Left lung (tissue), 10 donors: ENCODE results near the gene DTYMK. TPM values are rescaled to one million over a fixed set of nuclear protein-coding genes. Genes with fewer than 3 reads are reported as not detected.

ENCODE experiments used
- ATAC-seq: fragments of 200-7000 bp; cut with Tn5 transposase; one replicate; pipeline ENCODE4 v1.9.1; 2020; ENCODE audit warnings: moderate library complexity
- DNase-seq, 4 donors: peaks; one replicate each; pipeline ENCODE4 v3.0.0-alpha.2; 2013 to 2020
- H3K27ac ChIP-seq, 2 donors: fragments of 200-600 bp; sonication (generic) in 1 of 2; one replicate each; pipeline versions ENCODE4 v1.5.0 to v1.8.0; 2020 to 2021
- H3K27me3 ChIP-seq, 2 donors: fragments of 200-600 bp; sonication (generic) in 1 of 2; one replicate each; pipeline versions ENCODE4 v1.5.0 to v1.8.0; 2020 to 2021
- H3K36me3 ChIP-seq, 2 donors: fragments of 200-600 bp; sonication (generic) in 1 of 2; one replicate each; pipeline versions ENCODE4 v1.5.0 to v1.8.0; 2020 to 2021
- H3K4me1 ChIP-seq, 2 donors: fragments of 200-600 bp; one replicate each; pipeline ENCODE4 v1.8.0; 2021
- H3K4me3 ChIP-seq, 2 donors: fragments of 200-600 bp; sonication (generic) in 1 of 2; one replicate each; pipeline versions ENCODE4 v1.5.0 to v1.8.0; 2020 to 2021; ENCODE audit warnings: mild to moderate bottlenecking in 1 of 2
- H3K9me3 ChIP-seq, 2 donors: fragments of 200-600 bp; sonication (generic) in 1 of 2; one replicate each; pipeline versions ENCODE4 v1.5.0 to v1.8.0; 2020 to 2021
- intact Hi-C, 2 donors: fragments of 100-400 bp; cut with DNase I; formaldehyde crosslinking; loops; one replicate each; pipeline versions ENCODE4 v1.11.2 to v1.14.2; 2022
- polyA plus RNA-seq, 6 donors: library from polyadenylated mRNA; unstranded; fragments of 120-200 nt; gene quantifications; one replicate each; pipeline ENCODE4 v1.2.1, GENCODE V29; 2013; ENCODE audit not compliant: insufficient read length in 6 of 6
- total RNA-seq, 2 donors: library from RNA; stranded (reverse); fragmentation: NEBNext Ultra II Directional; extraction: Animal tissue kit (Norgen Biotek cat#: 25700); gene quantifications; one replicate each; pipeline ENCODE4 v1.2.1, GENCODE V29; 2021
- TF ChIP-seq, protein P1 (sequence below), 2 donors: fragments of 200-600 bp; sonication (generic) in 1 of 2; IDR thresholded peaks; one replicate each; pipeline versions ENCODE4 v1.5.0 to v1.8.0; 2021; ENCODE audit warnings: antibody characterized with exemption in 2 of 2
- donor health status: DM: no; HTN: yes; CAD: no.
- donor health status: DM: no; HTN: no; CAD: no.

The DTYMK gene
- total and polyA plus RNA-seq, 8 donors: 28.7 to 56.2 (median 42.2) TPM

DNA sequence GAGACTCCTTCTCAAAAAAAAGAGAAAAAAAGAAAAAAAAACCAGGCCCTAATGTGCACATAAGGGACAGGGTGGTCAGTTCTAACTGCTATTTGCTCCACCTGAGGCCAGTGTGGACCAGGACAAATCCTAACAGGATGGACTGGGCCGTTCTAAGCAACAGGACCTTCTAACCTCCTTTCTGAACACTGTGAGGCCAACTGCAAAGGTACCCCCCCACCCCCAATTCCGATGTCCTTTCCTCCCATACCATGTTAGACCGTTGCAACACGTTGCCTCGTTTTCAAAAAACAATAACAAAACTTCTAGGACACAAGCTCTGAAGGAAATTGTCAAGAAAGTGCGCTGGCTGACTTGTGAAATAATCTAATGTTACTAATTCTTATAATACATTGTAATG lies 50.9 kb downstream of the DTYMK start:
- TF ChIP-seq, protein P1, sequence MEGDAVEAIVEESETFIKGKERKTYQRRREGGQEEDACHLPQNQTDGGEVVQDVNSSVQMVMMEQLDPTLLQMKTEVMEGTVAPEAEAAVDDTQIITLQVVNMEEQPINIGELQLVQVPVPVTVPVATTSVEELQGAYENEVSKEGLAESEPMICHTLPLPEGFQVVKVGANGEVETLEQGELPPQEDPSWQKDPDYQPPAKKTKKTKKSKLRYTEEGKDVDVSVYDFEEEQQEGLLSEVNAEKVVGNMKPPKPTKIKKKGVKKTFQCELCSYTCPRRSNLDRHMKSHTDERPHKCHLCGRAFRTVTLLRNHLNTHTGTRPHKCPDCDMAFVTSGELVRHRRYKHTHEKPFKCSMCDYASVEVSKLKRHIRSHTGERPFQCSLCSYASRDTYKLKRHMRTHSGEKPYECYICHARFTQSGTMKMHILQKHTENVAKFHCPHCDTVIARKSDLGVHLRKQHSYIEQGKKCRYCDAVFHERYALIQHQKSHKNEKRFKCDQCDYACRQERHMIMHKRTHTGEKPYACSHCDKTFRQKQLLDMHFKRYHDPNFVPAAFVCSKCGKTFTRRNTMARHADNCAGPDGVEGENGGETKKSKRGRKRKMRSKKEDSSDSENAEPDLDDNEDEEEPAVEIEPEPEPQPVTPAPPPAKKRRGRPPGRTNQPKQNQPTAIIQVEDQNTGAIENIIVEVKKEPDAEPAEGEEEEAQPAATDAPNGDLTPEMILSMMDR (IDR thresholded peaks at IDR 0.05): no peak
- H3K36me3 ChIP-seq: peaks cover 0 to 34% of the 10 kb centered on the region in 2 donors
- H3K9me3 ChIP-seq: no peaks in the 10 kb centered on the region
- peak overlapping the region; percentile 71 to 85 for H3K4me3 ChIP-seq
- H3K27me3 ChIP-seq: no peaks in the 10 kb centered on the region
- DNase-seq (no peak), ATAC-seq (no peak)
- intact Hi-C loops: no loop called here
- H3K4me1 ChIP-seq: peaks cover 20 to 43% of the 10 kb centered on the region in 2 donors
- peak overlapping the region in 1 of 2 donors; percentile 99 for H3K27ac ChIP-seq

DNA sequence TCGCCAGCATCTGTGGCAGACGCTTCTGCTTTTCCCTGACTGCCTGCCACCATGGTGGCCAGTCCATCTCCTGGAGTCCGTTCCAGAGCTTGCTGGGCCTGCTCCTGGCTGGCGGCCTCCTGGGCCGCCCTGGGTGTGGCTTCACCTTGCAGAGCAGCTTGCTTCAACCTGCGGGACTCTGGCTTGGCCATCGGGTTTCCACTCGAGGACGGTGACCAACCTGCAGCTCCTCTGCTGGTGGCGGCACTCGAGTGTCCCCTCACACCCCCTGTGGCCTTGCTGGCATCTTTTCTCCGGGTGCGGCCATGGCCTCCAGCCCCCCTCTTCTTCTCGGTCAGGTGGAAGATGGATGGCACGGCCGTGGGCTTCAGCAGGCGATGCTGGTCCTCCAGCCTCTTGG lies 53.1 kb downstream of the DTYMK start:
- DNase-seq (peak in 1 of 4 donors; percentile 67), ATAC-seq (no peak)
- Histone ChIP-seq H3K27me3 (no peaks in the 10 kb centered on the region), H3K4me1 (peaks cover 20 to 21% of the 10 kb centered on the region in 2 donors), H3K36me3 (peaks cover 0 to 42% of the 10 kb centered on the region in 2 donors), H3K4me3 (no peak overlapping the region), H3K9me3 (no peaks in the 10 kb centered on the region), H3K27ac (no peak overlapping the region)
- TF ChIP-seq, protein P1 (IDR thresholded peaks at IDR 0.05): no peak
- intact Hi-C loops: no loop called here

DNA sequence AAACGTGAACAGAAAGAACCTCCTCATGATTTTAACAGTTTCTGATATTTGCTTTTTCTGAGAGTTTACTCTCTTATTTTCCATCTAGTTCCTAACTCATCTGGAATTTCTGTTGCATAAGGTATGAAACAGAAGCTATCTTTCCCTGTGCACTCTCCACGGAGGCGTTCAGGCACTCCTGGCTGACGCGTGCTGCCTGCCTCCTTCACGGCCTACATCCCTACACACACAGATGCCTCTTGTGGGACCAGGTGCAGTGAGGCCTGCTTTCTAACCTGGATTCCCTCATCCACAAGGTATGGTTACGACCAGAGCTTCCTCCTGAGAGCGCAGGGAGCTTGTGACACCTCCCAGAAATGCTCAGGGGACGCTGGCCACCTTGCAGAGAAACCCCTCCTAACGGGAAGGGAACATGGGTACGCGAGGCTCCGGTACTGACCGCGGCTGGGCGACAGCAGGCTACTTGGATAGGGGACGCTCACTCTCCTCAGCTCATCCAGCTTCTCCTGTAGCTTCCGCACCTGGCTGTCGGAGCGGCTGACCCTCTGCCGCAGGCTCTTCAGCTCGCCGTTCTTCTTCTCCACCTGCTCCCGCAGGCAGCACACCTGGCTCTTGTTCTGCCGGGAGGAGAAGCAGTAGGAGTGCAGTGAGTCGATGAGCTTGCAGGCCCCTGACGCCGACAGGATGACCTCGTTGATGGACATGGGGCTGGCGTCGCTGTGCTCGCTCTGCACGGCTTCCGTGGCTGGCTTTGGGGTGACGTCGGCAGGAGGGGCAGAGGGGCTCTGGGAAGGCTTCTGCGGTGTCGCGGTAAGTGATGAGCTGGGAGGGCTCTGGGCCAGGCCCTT lies 53.9 kb downstream of the DTYMK start:
- H3K9me3 ChIP-seq: no peaks in the 10 kb centered on the region
- no peak overlapping the region for H3K4me3 ChIP-seq
- H3K27me3 ChIP-seq: no peaks in the 10 kb centered on the region
- ATAC-seq: no peak
- TF ChIP-seq, protein P1 (IDR thresholded peaks at IDR 0.05): no peak
- H3K27ac ChIP-seq: no peak overlapping the region
- H3K36me3 ChIP-seq: peaks cover 0 to 42% of the 10 kb centered on the region in 2 donors
- DNase-seq: no peak
- peaks cover 15% of the 10 kb centered on the region in 2 donors for H3K4me1 ChIP-seq
- intact Hi-C loops: no loop called here

DNA sequence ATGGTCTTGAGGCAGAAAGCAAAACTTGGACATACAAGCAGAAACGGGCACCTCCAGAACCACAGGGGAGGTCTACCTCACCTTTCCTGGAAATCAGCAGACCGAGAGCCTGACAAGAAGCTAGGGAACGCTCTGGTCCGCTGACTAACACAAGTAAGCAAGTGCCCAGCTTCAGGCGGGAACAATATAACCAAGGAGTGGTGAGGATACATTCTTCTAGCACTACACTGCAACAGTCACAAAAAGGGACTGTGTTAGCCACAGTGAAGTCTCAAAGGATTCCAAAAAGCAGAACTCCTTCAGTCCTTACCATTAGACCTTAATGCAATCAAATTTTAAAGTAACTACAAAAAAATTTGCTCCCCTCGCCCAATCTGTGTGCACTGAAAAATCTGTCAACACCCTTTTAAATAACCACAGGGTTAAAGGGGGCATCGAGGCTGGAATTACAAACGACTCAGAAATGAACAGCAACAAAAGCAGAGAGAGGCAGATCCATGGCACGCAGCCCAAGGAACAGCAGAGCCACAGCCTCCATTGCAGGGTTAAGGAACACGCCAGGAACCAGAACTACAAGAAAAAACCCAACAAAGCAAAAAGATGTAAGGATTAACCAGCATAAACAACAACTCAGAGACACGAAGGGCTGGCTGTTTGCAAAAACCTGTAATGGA lies 56.7 kb downstream of the DTYMK start:
- TF ChIP-seq, protein P1 (IDR thresholded peaks at IDR 0.05): no peak
- Histone ChIP-seq H3K4me1 (peaks cover under 1 to 7% of the 10 kb centered on the region in 2 donors), H3K9me3 (no peaks in the 10 kb centered on the region), H3K36me3 (peaks cover 0 to 49% of the 10 kb centered on the region in 2 donors), H3K27ac (no peak overlapping the region), H3K4me3 (no peak overlapping the region), H3K27me3 (no peaks in the 10 kb centered on the region)
- DNase-seq: no peak
- ATAC-seq: no peak
- intact Hi-C loops: no loop called here

DNA sequence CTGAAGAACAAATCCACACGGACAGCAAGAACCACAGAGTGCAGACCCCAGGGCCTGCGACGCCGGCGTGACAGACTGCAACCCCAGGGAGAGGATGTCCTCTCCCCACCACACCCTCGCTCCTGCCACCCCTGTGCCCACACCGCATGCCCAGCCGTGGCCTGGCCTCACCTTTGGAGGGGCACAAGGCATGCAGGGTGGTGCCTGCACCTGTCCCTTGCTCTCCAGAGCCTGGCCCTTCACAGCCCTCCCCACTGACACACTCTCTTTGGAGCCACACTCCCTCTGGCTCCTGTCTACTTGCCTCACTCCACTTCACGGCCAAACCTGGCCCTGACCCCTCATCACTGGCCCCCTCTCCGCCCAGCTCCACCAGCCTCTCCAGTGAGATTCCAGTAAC lies 58.9 kb downstream of the DTYMK start:
- DNase-seq (no peak), ATAC-seq (no peak)
- H3K9me3 ChIP-seq: no peaks in the 10 kb centered on the region
- no peak overlapping the region for H3K4me3 ChIP-seq
- TF ChIP-seq, protein P1 (IDR thresholded peaks at IDR 0.05): no peak
- peaks cover 0 to 40% of the 10 kb centered on the region in 2 donors for H3K36me3 ChIP-seq
- intact Hi-C loops: no loop called here
- H3K4me1 ChIP-seq: peaks cover 0 to 7% of the 10 kb centered on the region in 2 donors
- no peak overlapping the region for H3K27ac ChIP-seq
- no peaks in the 10 kb centered on the region for H3K27me3 ChIP-seq
